Heart left ventricle (tissue), 16 donors: ENCODE results near the gene ZNF300. TPM values are rescaled to one million over a fixed set of nuclear protein-coding genes. Genes with fewer than 3 reads are reported as not detected.

Experiments used
- ATAC-seq, 4 donors: fragments of 200-7000 bp; cut with Tn5 transposase; one replicate each; pipeline ENCODE4 v1.9.1; 2020 to 2022; ENCODE audit warnings: moderate library complexity in 4 of 4, mild to moderate bottlenecking in 3 of 4, moderate number of reproducible peaks in 1 of 4
- DNase-seq, 5 donors: peaks; one replicate each; pipeline ENCODE4 v3.0.0-alpha.2; 2020
- H3K27ac ChIP-seq, 12 donors: fragments of 200-600 bp; sonication (generic) in 4 of 12; one replicate each; pipeline versions ENCODE4 v1.5.0 to v1.8.0; 2016 to 2022; ENCODE audit warnings: mild to moderate bottlenecking in 2 of 12
- H3K27me3 ChIP-seq, 9 donors: fragments of 200-600 bp; sonication (generic) in 2 of 9; one replicate each; pipeline versions ENCODE4 v1.5.1 to v1.8.0; 2016 to 2022; ENCODE audit warnings: mild to moderate bottlenecking in 3 of 9
- H3K36me3 ChIP-seq, 9 donors: fragments of 200-600 bp; sonication (generic) in 2 of 9; one replicate each; pipeline versions ENCODE4 v1.5.0 to v1.8.0; 2018 to 2022; ENCODE audit warnings: mild to moderate bottlenecking in 2 of 9
- H3K4me1 ChIP-seq, 12 donors: fragments of 200-600 bp; sonication (generic) in 4 of 12; one replicate each; pipeline versions ENCODE4 v1.5.0 to v1.8.0; 2016 to 2022; ENCODE audit warnings: mild to moderate bottlenecking in 3 of 12
- H3K4me3 ChIP-seq, 12 donors: fragments of 200-600 bp; sonication (generic) in 4 of 12; one replicate each; pipeline versions ENCODE4 v1.5.0 to v1.8.0; 2017 to 2022; ENCODE audit warnings: mild to moderate bottlenecking in 9 of 12, moderate library complexity in 4 of 12
- H3K9me3 ChIP-seq, 12 donors: fragments of 200-600 bp; sonication (generic) in 4 of 12; one replicate each; pipeline versions ENCODE4 v1.5.0 to v1.8.0; 2016 to 2022; ENCODE audit warnings: mild to moderate bottlenecking in 1 of 12
- CTCF ChIP-seq, 12 donors: fragments of 200-600 bp; sonication (generic) in 4 of 12; IDR thresholded peaks; one replicate each; pipeline versions ENCODE4 v1.5.0 to v1.8.0; 2018 to 2022; ENCODE audit warnings: antibody characterized with exemption in 12 of 12, mild to moderate bottlenecking in 5 of 12
- POLR2A ChIP-seq, 2 donors: fragments of 450-650 bp; IDR thresholded peaks; one replicate each; pipeline ENCODE4 v1.6.1; 2017; ENCODE audit warnings: antibody characterized with exemption in 2 of 2, mild to moderate bottlenecking in 2 of 2, moderate library complexity in 2 of 2
- WGBS, 4 donors: extraction: QIAGEN DNeasy Blood & Tissue Kit in 2 of 4; methylation state at CpG; one replicate each; pipeline versions ENCODE4 v1.1.5 to v1.1.7; 2013 to 2018; 5-methylcytosine and 5-hydroxymethylcytosine counted together
- intact Hi-C, 10 donors: fragments of 100-400 bp; cut with DNase I; formaldehyde crosslinking; loops; one replicate each; pipeline versions ENCODE4 v1.11.1 to v1.14.2; 2022
- polyA plus RNA-seq, 2 donors: library from polyadenylated mRNA; stranded (reverse); fragments of 200-250 nt; gene quantifications; one replicate each; pipeline ENCODE4 v1.2.3, GENCODE V29; 2013
- total RNA-seq, 9 donors: library from RNA; depleted of rRNA in 2 of 9; stranded (reverse); fragments of >200 nt in 2 of 9; fragmentation: NEBNext Ultra II Directional in 3 of 9; extraction: Animal tissue kit (Norgen Biotek cat#: 25700) in 3 of 9; gene quantifications; one replicate each; pipeline versions ENCODE4 v1.1.0 to v1.2.4, GENCODE V29; 2016 to 2023
- donor health status: ischemic (EF 13 %, LVEDD 7.1; RV severe dilation, severe dysfunction).
- donor health status: healthy with polysubstance abuse.
- donor health status: DM: no; HTN: yes; CAD: no.
- donor health status: DM: no; HTN: no; CAD: no.
- donor health status: ischemic (EF 25% LVEDD 6.9; RV normal size, moderate dysfunction).
- donor health status: ischemic (EF 25% LVEDD 5.7; RV mildly dilated, moderate dysfunction).
- donor health status: healthy.
- donor health status: DM: yes; HTN: yes; CAD: no.
- donor health status: ischemic (EF 35%, LVEDD 5.7; RV mildly dilated, moderate dysfunction).
- donor health status: nonischemic (EF 11% LVEDD 7.7; RV severe dilation, severe dysfunction).
- donor health status: DM: yes; HTN: yes; CAD: no.
- donor health status: PGD.
- donor health status: ischemic (EF 29% LVEDD 5.4; RV normal size, mild dysfunction).
- donor health status: nonischemic (EF 23%, LVEDD 6.1; RV moderate dilation, normal function).

The ZNF300 gene
- total and polyA plus RNA-seq, 11 donors: 0.30 to 1.3 (median 1.1) TPM

DNA sequence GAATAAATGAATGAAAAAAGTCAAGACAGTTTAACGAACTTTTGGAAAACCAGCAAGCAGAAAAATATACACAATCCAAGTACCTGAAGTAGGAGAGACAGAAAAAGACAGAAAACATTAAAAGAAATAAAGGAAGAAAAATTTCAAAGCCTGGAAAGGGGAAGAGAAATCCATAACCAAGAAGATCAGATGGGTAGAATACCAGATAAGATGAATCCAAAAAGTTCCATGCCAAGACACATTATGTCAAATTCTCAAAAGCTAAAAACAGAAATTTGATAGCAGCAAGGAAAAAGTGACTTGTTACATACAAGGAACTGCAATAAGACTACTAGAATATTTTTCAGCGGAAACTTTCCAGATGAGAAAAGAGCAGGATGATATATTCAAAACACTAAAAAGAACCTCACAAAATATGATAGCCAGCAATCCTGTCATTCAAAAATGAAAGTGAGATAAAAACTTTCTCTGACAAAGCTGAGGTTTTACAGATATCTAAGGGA lies 7.6 kb upstream of the ZNF300 start:
- Histone ChIP-seq H3K27me3 (no peaks in the 10 kb centered on the region), H3K4me1 (no peaks in the 10 kb centered on the region), H3K9me3 (peaks cover 0 to 98% (median 57%) of the 10 kb centered on the region in 12 donors), H3K27ac (no peak overlapping the region), H3K4me3 (no peak overlapping the region), H3K36me3 (no peaks in the 10 kb centered on the region)
- WGBS, 4 donors: 78 to 88% (median 82%) methylated on average over 2 of the region's 2 CpGs
- TF ChIP-seq CTCF (IDR thresholded peaks at IDR 0.05): no peak
- no peak for TF ChIP-seq POLR2A (IDR thresholded peaks at IDR 0.05)
- DNase-seq: no peak
- no peak for ATAC-seq
- intact Hi-C loops: no loop called here

- no peak for DNase-seq
- H3K27me3 ChIP-seq: no peaks in the 10 kb centered on the region
- H3K27ac ChIP-seq: peak overlapping the region in 6 of 12 donors; percentile 40 to 85 (median 64)
- no peak for ATAC-seq
- H3K36me3 ChIP-seq: peaks cover 0 to 28% (median 0%) of the 10 kb centered on the region in 9 donors
- no peak for TF ChIP-seq POLR2A (IDR thresholded peaks at IDR 0.05)
- TF ChIP-seq CTCF (IDR thresholded peaks at IDR 0.05): no peak
- peak overlapping the region in 11 of 12 donors; percentile 38 to 71 (median 55) for H3K4me3 ChIP-seq
- 19 to 22% (median 20%) methylated on average over 4 of the region's 4 CpGs for WGBS, 4 donors
- H3K9me3 ChIP-seq: peaks cover 0 to 85% (median 58%) of the 10 kb centered on the region in 12 donors
- peaks cover 0 to 5% (median 0%) of the 10 kb centered on the region in 12 donors for H3K4me1 ChIP-seq
- intact Hi-C loops: no loop called here
These were observed 518 bp upstream of the ZNF300 start for GRCh38 chr5:150905312-150905683.

DNA sequence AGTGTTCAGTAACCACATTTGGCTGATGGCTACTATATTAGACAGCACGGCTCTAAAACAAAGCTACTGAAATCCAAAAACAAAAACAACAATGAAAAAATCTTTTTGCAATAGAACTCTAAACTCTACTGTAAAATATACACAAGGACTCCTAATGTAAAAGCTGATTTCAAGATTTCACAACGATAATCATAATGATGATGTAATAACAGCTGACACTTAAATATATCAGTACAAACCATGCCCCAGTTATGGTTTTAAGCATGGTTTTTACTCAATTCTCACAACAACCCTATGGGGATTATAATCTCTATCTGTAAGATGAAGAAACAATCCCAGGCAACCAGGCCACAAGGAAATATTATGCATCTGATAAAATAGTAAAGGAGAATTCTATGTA lies 3.3 kb downstream of the ZNF300 start:
- intact Hi-C loops: loop anchor here in 1 of 10 donors (5.0 kb wide), 1 partner anchor 36 kb away; no protein-coding TSS in a partner anchor

More for the DNA sequence above, 3.3 kb downstream of the ZNF300 start:
- no peak overlapping the region for H3K27ac ChIP-seq
- no peaks in the 10 kb centered on the region for H3K27me3 ChIP-seq
- TF ChIP-seq POLR2A (IDR thresholded peaks at IDR 0.05) (no peak), CTCF (IDR thresholded peaks at IDR 0.05) (no peak)
- no peak for ATAC-seq
- no peak overlapping the region for H3K4me3 ChIP-seq
- H3K36me3 ChIP-seq: peaks cover 0 to 65% (median 20%) of the 10 kb centered on the region in 9 donors
- no peak for DNase-seq
- H3K9me3 ChIP-seq: peaks cover 0 to 91% (median 77%) of the 10 kb centered on the region in 12 donors
- WGBS, 4 donors: 94 to 99% (median 98%) methylated on average over 2 of the region's 2 CpGs
- peaks cover 0 to 5% (median 0%) of the 10 kb centered on the region in 12 donors for H3K4me1 ChIP-seq
